ENCODE data around the gene KLF15.

KLF15 gene

GRCh38 chr3:126357295-126358037, at the start of gene KLF15:
TSS of gene KLF15 (minus strand) at chr3:126357408. CDS start at chr3:126352922, 4,486 bp downstream.
- peak; percentile 88 for DNase-seq

- no peak for DNase-seq
Measured at GRCh38 chr3:126406389-126407296, 49.4 kb upstream of the KLF15 start.

- no peak for DNase-seq
Measured at GRCh38 chr3:126402666-126403302, 45.6 kb upstream of the KLF15 start.

GRCh38 chr3:126402178-126402577, 45.0 kb upstream of the KLF15 start:
- DNase-seq = no peak

- no peak for DNase-seq
Measured at GRCh38 chr3:126401611-126402160, 44.5 kb upstream of the KLF15 start.

- no peak for DNase-seq
Measured at GRCh38 chr3:126399756-126400155, 42.5 kb upstream of the KLF15 start.

- peak; percentile 16 for DNase-seq
Measured at GRCh38 chr3:126399351-126399735, 42.1 kb upstream of the KLF15 start.

- DNase-seq = no peak
Measured at GRCh38 chr3:126398423-126399350, 41.5 kb upstream of the KLF15 start.

GRCh38 chr3:126397610-126398422, 40.6 kb upstream of the KLF15 start:
- no peak for DNase-seq

- no peak for DNase-seq
Measured at GRCh38 chr3:126396536-126396935, 39.3 kb upstream of the KLF15 start.

GRCh38 chr3:126395846-126396513, 38.8 kb upstream of the KLF15 start:
- no peak for DNase-seq

GRCh38 chr3:126394977-126395321, 37.7 kb upstream of the KLF15 start:
- no peak for DNase-seq

- DNase-seq = no peak
Measured at GRCh38 chr3:126394179-126394976, 37.2 kb upstream of the KLF15 start, which contains the start of gene CFAP100. TSS of gene CFAP100 (plus strand) at chr3:126394909. CDS start at chr3:126396001, 1,092 bp downstream.

GRCh38 chr3:126393563-126393962, 36.4 kb upstream of the KLF15 start:
- no peak for DNase-seq

GRCh38 chr3:126392246-126392645, 35.0 kb upstream of the KLF15 start:
- DNase-seq = no peak

GRCh38 chr3:126391631-126392030, 34.4 kb upstream of the KLF15 start:
- no peak for DNase-seq

- no peak for DNase-seq
Measured at GRCh38 chr3:126390751-126391150, 33.5 kb upstream of the KLF15 start.

GRCh38 chr3:126390201-126390600, 33.0 kb upstream of the KLF15 start:
- DNase-seq = no peak

- DNase-seq = no peak
Measured at GRCh38 chr3:126389794-126390146, 32.6 kb upstream of the KLF15 start.

All from hematopoietic multipotent progenitor cell treated with erythropoietin and hydrocortisone succinate and interleukin-3 and kit ligand, for 6 days (in vitro differentiated cells).